Keratinocyte (primary cell): ENCODE data around the gene OS9. TPM values are rescaled to one million over a fixed set of nuclear protein-coding genes. Genes with fewer than 3 reads are reported as not detected.

Experiments used
- DNase-seq: peaks from one replicate; pipeline ENCODE4 v3.0.0-alpha.2; 2011; ENCODE audit warnings: low read depth, missing footprints, low spot score
- FAIRE-seq: peaks from 2 replicates; lab custom pipeline; 2011; peaks lifted over from hg19 to GRCh38; lab: Jason Lieb, UNC
- H2AFZ ChIP-seq: 2 replicates; pipeline ENCODE4 v1.6.0; 2012; ENCODE audit warnings: low read length, control low read depth, inconsistent platforms; ENCODE audit not compliant: control insufficient read depth
- H3K27ac ChIP-seq: 2 replicates; pipeline ENCODE4 v1.5.1; 2011; ENCODE audit warnings: low read length; ENCODE audit not compliant: control insufficient read depth, insufficient read depth
- H3K27me3 ChIP-seq: 3 replicates; pipeline ENCODE4 v1.6.0; 2011; ENCODE audit warnings: low read length; ENCODE audit not compliant: control insufficient read depth, insufficient read depth; ENCODE audit errors: extremely low read depth
- H3K36me3 ChIP-seq, 2 experiments: 2 replicates in 1 of 2; 3 replicates in 1 of 2; pipeline ENCODE4 v1.5.1; 2011; ENCODE audit warnings: low read length in 2 of 2, mild to moderate bottlenecking in 1 of 2; ENCODE audit not compliant: control insufficient read depth in 2 of 2, insufficient read depth in 2 of 2; ENCODE audit errors: extremely low read depth in 1 of 2
- H3K4me1 ChIP-seq: 3 replicates; pipeline ENCODE4 v1.5.1; 2011; ENCODE audit warnings: low read length; ENCODE audit not compliant: control insufficient read depth, insufficient read depth; ENCODE audit errors: extremely low read depth
- H3K4me2 ChIP-seq: 3 replicates; pipeline ENCODE4 v1.6.0; 2011; ENCODE audit warnings: low read depth, low read length; ENCODE audit not compliant: control insufficient read depth, insufficient read depth; ENCODE audit errors: extremely low read depth
- H3K4me3 ChIP-seq, 3 experiments: fragments of 200-600 bp in 1 of 3; sonication (generic) in 1 of 3; 2 replicates in 2 of 3; 3 replicates in 1 of 3; pipeline ENCODE4 v1.5.1; 2011 to 2016; ENCODE audit warnings: low read length in 3 of 3, mild to moderate bottlenecking in 3 of 3, control low read depth in 2 of 3, inconsistent platforms in 1 of 3, low read depth in 1 of 3, mixed read lengths in 1 of 3, mixed run types in 1 of 3, moderate library complexity in 1 of 3; ENCODE audit not compliant: control insufficient read depth in 2 of 3, insufficient read depth in 2 of 3; ENCODE audit errors: extremely low read depth in 1 of 3
- H3K79me2 ChIP-seq: 2 replicates; pipeline ENCODE4 v1.6.0; 2012; ENCODE audit warnings: low read length; ENCODE audit not compliant: control insufficient read depth, insufficient read depth
- H3K9ac ChIP-seq: 3 replicates; pipeline ENCODE4 v1.6.0; 2011; ENCODE audit warnings: low read length; ENCODE audit not compliant: control insufficient read depth, insufficient read depth; ENCODE audit errors: extremely low read depth
- H3K9me1 ChIP-seq: 3 replicates; pipeline ENCODE4 v1.6.0; 2011; ENCODE audit warnings: low read length; ENCODE audit not compliant: control insufficient read depth, insufficient read depth; ENCODE audit errors: extremely low read depth
- H3K9me3 ChIP-seq: 2 replicates; pipeline ENCODE4 v1.5.1; 2012; ENCODE audit warnings: low read depth, low read length; ENCODE audit not compliant: control insufficient read depth
- H4K20me1 ChIP-seq: 3 replicates; pipeline ENCODE4 v1.6.0; 2011; ENCODE audit warnings: low read length; ENCODE audit not compliant: control insufficient read depth, insufficient read depth; ENCODE audit errors: extremely low read depth
- EZH2 ChIP-seq: IDR thresholded peaks from one replicate; pipeline ENCODE4 v1.6.1; 2012; ENCODE audit warnings: inconsistent platforms, mild to moderate bottlenecking, low read length, moderate library complexity
- dilution Hi-C: fragments of 300-500 bp; cut with MboI; formaldehyde crosslinking; loops from one replicate; pipeline ENCODE4 v1.7.0; 2020; ENCODE audit warnings: low sequenced_read_pairs; ENCODE audit not compliant: extremely low pct_ligation_motif_present
- polyA plus RNA-seq, 5 experiments: library from polyadenylated mRNA; depleted of rRNA in 3 of 5; stranded (reverse) in 3 of 5; stranded (forward) in 1 of 5; unstranded in 1 of 5; fragments of >200 nt; gene quantifications; 1 replicate in 1 of 5; 2 replicates in 3 of 5; 3 replicates in 1 of 5; pipeline versions ENCODE4 v1.2.1 to v1.2.3, GENCODE V29; 2011 to 2012; ENCODE audit warnings: missing spikeins in 2 of 5, low read depth in 1 of 5, low replicate concordance in 1 of 5
- TF ChIP-seq, protein P1 (sequence below), 3 experiments: IDR thresholded peaks in 1 of 3; conservative IDR thresholded peaks in 1 of 3; optimal IDR thresholded peaks in 1 of 3; 2 replicates in 2 of 3; 3 replicates in 1 of 3; pipeline versions ENCODE3 to v1.5.1; 2011; ENCODE audit warnings: low read length in 3 of 3, mild to moderate bottlenecking in 3 of 3, moderate library complexity in 2 of 3, control low read depth in 1 of 3, inconsistent platforms in 1 of 3; ENCODE audit not compliant: insufficient read depth in 2 of 3; ENCODE audit errors: extremely low read depth in 1 of 3

OS9 gene
- polyA plus RNA-seq, 1 donor (not counting 4 experiments of a cell fraction or from before 2014, with no cell fraction given), result 82.2 TPM

DNA sequence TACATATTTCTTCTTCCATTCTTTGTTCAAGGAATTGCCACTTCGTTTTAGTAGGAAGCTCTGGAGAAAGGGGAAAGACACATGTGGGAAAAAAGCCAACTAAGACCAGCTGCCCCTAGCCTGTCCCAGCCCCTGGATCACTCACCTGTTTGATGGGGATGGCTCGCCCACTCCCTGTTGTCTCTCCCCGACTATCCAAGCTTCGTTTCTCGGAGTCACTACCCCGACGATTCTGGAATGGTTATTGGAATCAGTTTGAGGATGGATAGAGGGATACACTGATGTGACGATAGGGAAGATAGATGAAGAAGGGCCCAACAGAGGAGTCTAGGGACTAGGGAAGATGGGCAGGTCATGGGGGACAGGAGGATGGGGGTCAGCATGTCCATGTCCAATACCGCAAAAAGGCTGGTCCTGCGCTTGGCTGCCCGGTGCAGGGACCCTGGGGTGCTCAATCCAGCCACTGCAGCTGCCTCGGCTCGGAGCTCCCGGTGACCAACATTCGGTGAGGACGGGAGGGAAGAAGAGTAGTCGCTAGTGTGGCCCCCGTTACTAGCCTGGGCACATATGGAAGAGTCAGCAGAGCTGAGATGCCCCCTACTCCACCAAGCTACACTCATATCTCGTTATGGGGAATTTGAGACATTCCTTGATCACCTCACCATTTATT is 37.6 kb downstream of the OS9 start:
- FAIRE-seq, result no peak
- no peak overlapping the region for H3K4me3 ChIP-seq
- peaks cover 14% of the 10 kb centered on the region for H3K4me1 ChIP-seq
- no peak overlapping the region for H3K27ac ChIP-seq
- H4K20me1 ChIP-seq, result no peaks in the 10 kb centered on the region
- no peak overlapping the region for H3K9ac ChIP-seq
- H3K4me2 ChIP-seq, result no peak overlapping the region
- H3K36me3 ChIP-seq, result peaks cover 0 to 3% of the 10 kb centered on the region in 2 experiments
- TF ChIP-seq, protein P1, sequence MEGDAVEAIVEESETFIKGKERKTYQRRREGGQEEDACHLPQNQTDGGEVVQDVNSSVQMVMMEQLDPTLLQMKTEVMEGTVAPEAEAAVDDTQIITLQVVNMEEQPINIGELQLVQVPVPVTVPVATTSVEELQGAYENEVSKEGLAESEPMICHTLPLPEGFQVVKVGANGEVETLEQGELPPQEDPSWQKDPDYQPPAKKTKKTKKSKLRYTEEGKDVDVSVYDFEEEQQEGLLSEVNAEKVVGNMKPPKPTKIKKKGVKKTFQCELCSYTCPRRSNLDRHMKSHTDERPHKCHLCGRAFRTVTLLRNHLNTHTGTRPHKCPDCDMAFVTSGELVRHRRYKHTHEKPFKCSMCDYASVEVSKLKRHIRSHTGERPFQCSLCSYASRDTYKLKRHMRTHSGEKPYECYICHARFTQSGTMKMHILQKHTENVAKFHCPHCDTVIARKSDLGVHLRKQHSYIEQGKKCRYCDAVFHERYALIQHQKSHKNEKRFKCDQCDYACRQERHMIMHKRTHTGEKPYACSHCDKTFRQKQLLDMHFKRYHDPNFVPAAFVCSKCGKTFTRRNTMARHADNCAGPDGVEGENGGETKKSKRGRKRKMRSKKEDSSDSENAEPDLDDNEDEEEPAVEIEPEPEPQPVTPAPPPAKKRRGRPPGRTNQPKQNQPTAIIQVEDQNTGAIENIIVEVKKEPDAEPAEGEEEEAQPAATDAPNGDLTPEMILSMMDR (optimal IDR thresholded peaks at IDR 0.05 in 1 of 3, IDR thresholded peaks at IDR 0.05 in 1 of 3, conservative IDR thresholded peaks at IDR 0.05 in 1 of 3; ENCODE audit: extremely low read depth in 1 of 3, insufficient read depth in 2 of 3, low read length in 3 of 3), result no peak
- TF ChIP-seq EZH2, result no peak
- dilution Hi-C loops, result loop anchor here (25.0 kb wide), 1 partner anchor 144 kb away; the partner anchor contains the start of gene PIP4K2C
- H3K79me2 ChIP-seq, result no peaks in the 10 kb centered on the region
- peaks cover 22% of the 10 kb centered on the region for H3K27me3 ChIP-seq
- H3K9me1 ChIP-seq, result no peaks in the 10 kb centered on the region
- no peak overlapping the region for H2AFZ ChIP-seq
- no peak for DNase-seq
- no peaks in the 10 kb centered on the region for H3K9me3 ChIP-seq

DNA sequence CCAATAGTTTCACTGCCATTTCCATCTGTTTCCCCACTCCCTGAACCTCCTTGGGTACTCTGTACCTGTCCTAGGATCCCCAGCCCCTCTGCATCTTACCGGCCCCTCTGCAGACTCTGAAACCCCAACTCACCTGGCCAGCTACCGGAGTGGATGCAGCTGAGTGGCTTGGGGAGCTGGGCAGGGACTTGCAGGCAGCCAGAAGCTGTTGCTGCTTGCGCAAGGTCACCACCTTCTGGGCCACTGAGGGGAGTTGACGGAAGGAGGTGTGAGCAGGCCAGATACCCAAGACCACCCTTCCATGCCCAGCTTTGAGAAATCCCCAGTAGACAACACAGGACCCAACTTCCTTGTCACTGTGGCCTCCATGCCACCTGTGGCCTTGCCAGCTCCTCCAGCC is 38.3 kb downstream of the OS9 start:
- no peak overlapping the region for H3K9ac ChIP-seq
- dilution Hi-C loops, result loop anchor here (25.0 kb wide), 1 partner anchor 145 kb away; the partner anchor contains the start of gene PIP4K2C
- H3K27ac ChIP-seq, result no peak overlapping the region
- peaks cover 15% of the 10 kb centered on the region for H3K4me1 ChIP-seq
- peaks cover 0 to 2% of the 10 kb centered on the region in 2 experiments for H3K36me3 ChIP-seq
- no peaks in the 10 kb centered on the region for H4K20me1 ChIP-seq
- TF ChIP-seq, protein P1 (optimal IDR thresholded peaks at IDR 0.05 in 1 of 3, IDR thresholded peaks at IDR 0.05 in 1 of 3, conservative IDR thresholded peaks at IDR 0.05 in 1 of 3; ENCODE audit: extremely low read depth in 1 of 3, insufficient read depth in 2 of 3, low read length in 3 of 3), result no peak
- no peak for TF ChIP-seq EZH2
- H2AFZ ChIP-seq, result no peak overlapping the region
- H3K79me2 ChIP-seq, result no peaks in the 10 kb centered on the region
- no peak overlapping the region for H3K4me2 ChIP-seq
- DNase-seq (no peak), FAIRE-seq (no peak)
- H3K4me3 ChIP-seq, result no peak overlapping the region
- H3K9me3 ChIP-seq, result no peaks in the 10 kb centered on the region
- H3K27me3 ChIP-seq, result peaks cover 30% of the 10 kb centered on the region
- H3K9me1 ChIP-seq, result no peaks in the 10 kb centered on the region
